NCI-H2171 treated with DMSO at 0.1 percent for 48 hours (cell line): Measurements from ENCODE around the gene C5orf22.
"Not testable (repeated sequence)": the region's sequence is repeated elsewhere in the genome, so short reads cannot be mapped to it uniquely, and the experiment has no call there.

ENCODE experiments used
- DNase-seq: peaks from one replicate; lab custom pipeline; 2025; lab: John Stamatoyannopoulos, UW

Gene C5orf22

DNA sequence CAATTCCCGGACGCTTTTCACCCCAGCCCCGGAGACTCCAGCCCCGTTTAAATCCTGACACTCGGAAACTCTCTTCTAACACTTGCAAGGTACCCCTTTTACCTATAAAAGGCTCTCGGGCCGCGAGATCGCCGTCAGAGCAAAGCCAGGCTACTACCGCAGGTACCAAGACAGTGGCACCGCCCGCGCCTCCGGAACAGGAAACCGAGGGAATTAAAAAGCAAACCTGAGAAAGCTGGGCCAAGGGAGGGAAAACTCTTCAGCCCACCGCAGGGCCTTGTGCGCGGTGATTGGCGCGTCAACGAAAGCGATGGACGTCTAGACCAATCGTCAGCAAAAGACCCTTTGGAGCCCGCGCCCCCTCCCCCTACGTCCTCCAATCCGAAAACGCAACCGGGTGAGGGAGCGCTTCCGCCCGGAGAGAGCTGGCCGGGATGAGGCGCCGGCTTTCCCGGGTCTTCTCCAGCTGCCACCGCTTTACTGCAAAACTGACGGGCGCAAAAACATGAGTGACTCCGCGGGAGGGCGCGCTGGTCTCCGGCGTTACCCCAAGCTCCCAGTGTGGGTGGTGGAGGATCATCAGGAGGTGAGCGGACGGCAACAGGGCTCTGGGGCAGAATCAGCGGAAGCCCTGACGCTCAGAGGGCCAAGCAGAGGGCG is at the start of gene C5orf22, which contains the start of gene DROSHA:
Gene C5orf22, plus strand, starts transcription at position 414 of the 660 bp plus-strand sequence. Its CDS starts 92 bp downstream, at position 506.
Gene DROSHA, minus strand, starts transcription at position 206 of the 660 bp plus-strand sequence. CDS start 3,034 bp downstream, outside the sequence.
- peak; percentile 98 for DNase-seq

DNA sequence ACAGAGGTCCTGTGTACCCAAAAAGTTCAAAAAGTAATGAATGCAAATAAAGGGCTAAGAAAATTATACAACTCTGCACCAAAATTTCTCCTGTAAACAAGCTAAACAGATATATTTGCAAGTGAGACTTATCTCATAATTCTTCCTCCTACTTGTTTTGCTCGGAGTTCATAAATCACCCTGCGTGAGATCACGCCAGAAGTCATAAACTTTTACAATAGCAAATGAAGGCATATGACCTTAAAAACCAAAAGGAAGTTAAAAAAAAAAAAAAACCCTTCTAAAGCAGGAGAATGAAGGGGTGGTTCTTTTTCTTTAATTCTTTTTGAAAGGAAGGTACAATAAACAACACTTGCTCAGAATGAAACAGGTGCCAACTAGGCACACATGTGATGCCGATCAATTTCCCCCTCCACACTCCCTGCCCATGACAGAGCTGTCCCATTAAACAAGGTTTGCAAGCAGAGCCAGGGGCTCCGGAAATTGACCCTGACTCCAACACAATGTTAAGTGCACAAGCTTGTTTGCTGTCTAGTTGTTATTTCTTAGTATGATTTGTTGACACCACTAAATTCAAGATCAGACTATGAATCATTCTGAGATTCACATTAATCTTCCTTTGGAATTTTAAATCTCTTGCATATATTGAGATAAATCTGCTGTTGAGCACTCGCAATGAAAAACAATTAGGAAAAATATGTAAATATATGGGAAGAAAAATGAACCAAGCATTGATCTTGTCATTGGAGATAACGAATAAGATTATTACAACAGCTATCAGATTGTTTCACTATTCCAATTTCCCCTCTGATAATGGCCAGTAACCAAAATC is 46.5 kb upstream of the C5orf22 start:
- DNase-seq, result no peak

DNA sequence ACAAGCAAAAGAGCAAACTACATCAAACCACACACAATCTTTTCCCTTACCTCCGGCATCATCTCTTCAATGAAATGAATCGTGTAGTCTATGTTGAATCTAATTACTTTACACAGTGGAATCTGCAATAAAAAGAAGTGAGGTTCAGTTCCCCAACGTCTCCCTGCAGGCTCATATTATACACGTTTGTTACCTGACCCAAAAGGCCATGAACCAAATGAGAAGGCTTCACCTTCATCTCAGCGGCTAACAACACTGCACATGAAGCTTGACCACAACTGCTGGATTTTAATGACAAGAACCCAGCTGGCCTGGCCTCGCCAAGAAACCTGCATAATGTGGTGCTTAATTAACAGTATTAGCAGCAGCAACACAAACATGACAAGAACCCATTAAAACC is 45.7 kb upstream of the C5orf22 start:
- no peak for DNase-seq

DNA sequence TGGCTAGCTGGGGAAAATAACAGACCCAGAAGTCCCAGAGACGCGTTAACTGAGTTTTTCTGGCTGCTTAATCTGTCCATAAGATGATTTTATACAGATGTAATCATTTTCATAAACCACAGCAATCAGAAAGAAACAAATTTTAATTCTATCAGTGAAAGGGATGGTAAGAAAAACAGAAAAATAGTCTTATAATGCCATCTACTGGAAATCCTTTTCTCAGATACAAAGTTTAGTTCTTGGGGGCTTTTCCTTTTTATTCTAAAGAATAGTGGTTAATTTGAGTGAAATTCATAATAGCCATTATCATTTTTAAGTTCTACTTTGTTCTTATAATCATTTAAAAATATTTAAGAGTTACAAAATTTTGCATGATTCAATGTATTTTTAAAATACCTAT is 44.6 kb upstream of the C5orf22 start:
- DNase-seq, result no peak

DNA sequence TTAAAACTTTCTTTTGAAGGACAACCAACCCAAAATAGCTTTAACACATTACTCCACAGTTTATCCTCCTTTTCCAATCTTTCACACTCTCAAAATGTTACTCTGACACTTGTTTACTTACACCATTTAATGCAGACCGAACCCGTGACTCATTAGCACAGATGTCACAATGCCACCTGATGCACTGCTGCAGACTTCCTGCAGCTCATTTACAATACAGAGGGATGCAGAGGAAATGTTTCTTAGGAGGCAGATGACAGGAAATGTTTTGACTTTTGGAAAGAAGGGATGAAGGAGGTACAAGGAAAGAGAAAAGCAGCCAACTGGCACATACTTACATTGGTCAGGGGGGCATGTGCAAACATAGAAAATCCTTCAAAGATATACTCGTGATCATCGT is 39.2 kb upstream of the C5orf22 start:
- DNase-seq, result peak; percentile 38

DNA sequence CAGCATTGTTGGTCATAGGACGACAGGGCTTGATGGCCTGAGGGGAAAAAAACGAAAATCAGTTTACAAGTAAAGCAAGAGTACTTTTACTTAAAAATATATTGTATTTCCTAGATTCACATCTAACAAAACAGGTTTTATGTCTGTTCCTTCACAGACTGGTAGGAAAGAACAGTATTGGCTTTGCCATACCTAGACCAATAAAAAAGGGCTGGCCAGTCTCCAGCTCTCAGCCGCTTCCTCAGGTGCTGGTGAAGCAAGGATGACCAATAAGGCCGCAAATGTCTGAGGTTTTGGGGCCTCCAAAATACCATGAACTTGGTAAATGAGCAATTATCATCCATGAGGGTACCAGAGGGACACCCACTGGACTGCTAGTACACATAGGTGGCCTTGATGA is 36.8 kb upstream of the C5orf22 start:
- DNase-seq, result no peak

DNA sequence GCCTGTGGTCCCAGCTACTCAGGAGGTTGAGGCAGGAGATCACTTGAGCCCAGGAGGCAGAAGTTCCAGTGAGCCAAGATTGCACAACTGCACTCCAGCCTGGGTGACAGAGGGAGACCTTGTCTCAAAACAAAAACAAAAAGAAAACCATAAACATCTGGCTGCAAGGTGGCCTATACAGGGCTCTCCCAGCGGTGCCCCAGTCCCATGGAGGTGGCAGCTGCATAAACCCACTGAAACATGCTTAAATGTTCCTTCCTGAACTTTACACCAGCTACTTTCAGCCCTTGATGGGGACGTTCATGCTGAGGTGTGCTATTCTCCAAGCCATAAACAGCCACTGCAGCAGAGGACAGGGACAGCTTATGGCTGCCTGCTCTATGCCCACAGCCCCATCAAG is 35.8 kb upstream of the C5orf22 start:
- DNase-seq, result no peak

DNA sequence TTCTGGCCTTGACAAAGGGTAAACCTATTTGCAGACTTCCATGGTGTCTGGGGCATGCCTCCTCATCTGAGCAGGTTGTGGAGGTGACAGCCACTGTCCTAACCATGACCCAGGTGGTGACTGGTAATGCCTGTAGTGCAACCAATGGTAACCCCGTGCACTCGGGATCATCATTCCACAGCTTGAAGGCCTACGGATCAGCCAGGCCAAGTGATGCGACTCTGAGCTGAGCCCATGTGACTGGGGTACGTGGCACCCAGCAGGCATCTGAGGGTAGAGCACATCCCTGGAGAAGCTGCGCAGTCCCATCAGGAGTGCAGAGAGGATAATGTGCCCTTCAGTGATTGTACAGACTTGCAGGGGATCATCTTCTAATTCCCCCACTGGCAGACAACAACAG is 35.2 kb upstream of the C5orf22 start:
- no peak for DNase-seq

DNA sequence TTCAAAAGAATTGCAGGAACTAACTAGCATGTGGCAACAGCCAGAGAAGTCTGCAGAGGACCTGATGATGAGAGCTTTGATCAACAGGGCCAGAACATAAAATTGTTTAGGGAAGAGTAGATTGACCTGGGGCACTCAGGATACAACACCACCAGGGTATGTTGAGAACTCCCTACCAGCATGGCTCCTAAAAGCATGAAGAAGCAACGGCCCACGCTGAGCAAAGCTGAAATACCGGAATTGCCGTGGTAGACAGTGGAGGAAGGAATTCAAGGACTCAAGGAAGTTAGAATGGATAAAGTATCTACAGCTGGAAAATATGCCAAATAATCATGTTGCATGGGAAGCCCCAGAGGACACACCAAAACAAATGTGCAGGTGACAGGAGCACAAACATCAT is 31.8 kb upstream of the C5orf22 start:
- DNase-seq, result no peak

DNA sequence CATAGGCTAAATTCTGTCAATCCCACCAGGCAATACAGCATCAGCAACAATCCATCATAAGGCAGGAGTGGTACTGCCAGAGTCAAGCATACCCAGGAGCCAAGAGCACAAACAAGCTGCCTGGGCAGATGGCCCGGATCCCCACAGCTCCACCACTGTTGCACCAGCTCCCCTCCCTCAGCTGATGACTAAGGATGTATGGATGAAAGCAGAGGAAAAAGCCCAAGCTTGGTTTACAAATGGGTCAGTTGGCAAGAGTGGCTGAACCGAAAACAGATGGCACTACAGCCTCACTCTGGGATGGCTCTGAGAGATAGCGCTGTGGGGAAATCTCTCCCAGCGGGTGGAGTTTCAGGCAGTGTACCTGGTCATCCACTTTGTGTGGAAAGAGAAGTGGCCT is 29.6 kb upstream of the C5orf22 start:
- peak; percentile 3 for DNase-seq

DNA sequence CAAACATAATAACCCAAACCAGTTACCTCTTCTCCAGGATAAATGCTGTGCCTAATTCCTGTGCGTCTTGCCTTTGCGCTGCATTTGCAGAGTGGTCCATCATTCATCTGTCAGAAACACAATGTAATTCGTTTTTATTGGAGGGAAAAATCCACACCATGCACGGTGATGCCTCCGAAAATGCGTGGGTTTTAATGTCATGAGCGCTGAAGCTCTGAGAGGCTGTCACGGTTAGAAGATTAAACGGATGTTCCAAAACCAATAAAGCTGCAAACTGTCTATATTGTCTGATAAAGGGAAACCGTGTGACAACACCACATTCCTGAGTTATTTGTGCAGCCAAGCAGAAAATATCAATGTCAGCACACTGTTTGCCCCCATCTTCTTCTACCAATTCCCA is 27.6 kb upstream of the C5orf22 start:
- DNase-seq, result no peak

DNA sequence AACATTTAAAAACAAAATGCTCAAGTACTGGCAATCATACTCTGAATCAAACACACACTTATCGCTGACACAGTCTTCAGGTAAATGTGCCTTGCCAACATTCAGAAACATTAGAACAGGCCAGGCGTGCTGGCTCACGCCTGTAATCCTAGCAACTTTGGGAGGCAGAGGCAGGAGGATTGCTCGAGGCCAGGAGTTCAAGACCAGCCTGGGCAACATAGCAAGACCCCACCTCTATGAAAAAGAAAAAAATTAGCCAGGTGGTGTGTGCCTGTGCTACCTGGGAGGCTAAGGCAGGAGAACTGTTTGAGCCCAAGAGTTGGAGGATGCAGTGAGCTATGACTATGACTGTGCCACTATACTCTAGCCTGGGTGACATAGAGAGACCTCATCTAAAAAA is 20.8 kb upstream of the C5orf22 start:
- DNase-seq, result no peak

DNA sequence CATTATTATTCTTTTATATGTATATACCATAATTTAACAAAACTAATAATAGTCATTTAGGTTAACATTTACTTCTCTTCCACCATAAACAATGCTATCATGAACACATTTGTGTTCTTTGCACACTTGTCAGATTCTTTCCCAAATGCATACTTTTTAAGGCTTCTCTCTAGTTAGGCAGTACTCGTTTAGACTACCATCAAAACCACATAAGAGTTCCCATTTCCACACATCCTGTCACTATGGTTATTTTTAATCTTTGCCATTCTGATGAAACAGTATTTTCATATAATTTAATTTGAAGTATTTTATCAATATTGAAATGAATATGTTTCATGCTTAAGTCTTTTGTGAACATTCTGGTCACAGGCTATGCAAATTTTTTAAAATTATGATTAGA is 15.3 kb upstream of the C5orf22 start:
- no peak for DNase-seq

DNA sequence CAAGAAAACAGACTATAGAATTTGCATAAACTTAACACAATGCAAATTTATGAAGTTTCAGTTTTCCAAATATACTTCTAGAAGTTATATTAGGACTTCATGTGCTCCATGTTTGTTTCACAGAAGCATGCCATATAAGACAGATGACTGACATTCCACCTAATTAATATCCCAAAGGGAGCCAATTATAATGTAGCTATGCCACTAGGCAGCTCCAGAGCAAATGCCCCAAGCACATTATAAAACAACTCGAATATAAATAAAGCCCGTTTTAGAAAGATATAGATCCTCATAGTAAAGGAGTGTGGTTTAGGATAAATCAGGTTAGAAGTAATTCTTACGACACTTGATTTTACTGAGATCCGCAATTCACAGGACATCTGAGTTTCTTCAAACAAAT is 9.1 kb upstream of the C5orf22 start:
- no peak for DNase-seq

DNA sequence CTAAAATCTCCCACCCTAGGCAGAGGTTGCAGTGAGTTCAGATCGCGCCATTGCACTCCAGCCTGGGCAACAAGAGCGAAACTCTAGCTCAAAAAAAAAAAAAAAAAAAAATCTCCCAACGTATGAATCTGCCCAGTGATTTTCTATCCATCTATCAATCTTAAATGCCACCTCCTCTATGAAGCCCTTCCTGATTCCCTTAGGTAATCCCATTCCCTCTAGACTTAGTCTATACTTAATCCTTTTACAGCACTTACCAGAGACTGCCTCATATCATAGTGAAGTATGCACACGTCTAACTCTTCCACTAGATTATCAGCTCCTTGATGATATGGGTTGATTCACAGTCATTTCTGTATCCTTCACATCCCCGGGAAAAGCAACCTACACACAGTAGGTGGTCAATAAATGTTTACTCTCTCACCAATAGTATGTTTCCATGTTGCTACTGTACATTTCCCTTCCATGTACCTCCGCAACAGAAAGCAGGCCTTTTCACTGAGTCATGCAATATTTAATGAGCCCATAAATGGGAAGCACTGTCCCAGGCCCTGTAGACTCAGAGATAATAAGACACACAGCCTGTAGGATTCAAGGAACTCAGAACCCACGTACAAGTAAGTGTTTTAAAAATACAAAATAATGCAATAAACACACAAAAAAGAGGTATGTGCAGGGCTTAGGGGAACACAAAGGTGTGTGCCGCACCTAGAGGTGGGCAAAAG is 1.4 kb upstream of the C5orf22 start:
- DNase-seq, result no peak

DNA sequence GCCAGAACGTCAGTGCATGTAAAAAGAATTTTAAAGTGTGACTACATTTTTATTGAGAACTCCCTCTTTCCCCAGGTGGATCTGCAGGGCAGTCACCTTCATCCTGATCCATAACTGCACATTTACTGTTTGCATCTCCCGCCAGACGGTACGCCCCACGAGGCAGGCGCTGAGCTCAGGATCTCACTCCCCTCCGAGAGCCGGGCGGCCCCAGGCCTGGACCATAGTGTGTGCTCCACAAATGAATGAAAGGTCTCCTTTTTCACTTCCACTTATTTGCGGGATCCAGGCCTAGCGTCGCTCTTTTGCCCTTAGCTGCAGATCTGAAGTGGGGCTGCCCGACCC is 586 bp upstream of the C5orf22 start:
- peak; percentile 55 for DNase-seq

DNA sequence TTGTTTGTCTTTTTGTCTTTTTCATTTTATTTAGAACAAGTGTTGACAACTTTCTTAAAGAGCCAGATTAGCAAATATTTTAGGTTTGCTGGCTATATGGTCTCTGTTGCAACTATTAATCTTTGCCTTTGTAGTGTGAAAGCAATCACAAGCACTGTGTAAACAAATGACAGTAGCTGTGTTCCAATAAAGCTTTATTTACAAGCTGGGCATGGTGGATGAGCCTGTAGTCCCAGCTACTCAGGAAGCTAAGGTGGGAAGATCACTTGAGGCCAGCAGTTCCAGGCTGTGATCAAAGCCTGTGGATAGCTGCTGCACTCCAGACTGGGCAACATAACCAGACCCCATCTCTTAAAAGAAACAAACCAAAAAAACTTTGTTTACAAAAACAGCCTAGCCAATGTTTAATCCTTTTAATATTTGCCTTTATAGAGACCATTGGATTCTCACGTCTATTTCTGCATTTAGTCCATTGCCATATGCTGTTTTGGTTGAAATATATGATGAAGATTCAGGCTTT is 2.5 kb downstream of the C5orf22 start:
- no peak for DNase-seq

DNA sequence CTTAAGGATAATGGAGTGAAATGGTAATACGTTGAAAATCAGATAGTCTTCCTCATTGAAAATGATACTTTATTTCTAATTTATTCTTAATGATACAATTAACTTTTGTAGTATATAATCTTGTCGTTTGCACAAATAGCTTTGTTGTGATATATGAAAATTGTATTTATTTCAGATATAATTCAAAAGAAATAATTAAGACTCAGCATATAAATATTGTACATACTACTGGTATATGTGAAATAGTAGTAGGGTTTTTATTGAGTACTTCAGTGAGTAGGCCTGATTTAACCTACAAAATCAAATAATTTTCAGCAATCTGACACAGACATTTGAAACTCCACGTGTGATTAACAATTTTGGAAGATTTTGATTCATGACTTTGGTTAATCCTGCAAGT is 4.8 kb downstream of the C5orf22 start:
- DNase-seq, result no peak

DNA sequence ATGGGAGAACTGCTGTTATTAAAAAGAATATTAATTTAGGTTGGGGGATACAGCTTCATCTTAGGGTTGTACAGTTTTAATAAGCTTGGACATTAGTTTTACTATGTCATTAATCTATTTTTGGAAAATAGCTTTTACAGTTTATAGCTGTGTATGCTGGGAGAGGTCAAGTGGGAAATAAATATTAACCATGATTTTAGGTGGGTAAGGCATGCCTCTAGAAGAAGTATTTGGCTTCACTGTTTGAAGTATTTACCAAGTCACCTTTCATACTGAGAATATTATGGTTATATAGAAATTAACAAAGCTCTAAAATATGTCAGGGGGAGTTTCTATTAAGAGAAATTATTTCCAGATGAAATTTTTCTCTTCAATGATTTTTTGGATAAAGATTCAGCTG is 5.2 kb downstream of the C5orf22 start:
- DNase-seq, result no peak

DNA sequence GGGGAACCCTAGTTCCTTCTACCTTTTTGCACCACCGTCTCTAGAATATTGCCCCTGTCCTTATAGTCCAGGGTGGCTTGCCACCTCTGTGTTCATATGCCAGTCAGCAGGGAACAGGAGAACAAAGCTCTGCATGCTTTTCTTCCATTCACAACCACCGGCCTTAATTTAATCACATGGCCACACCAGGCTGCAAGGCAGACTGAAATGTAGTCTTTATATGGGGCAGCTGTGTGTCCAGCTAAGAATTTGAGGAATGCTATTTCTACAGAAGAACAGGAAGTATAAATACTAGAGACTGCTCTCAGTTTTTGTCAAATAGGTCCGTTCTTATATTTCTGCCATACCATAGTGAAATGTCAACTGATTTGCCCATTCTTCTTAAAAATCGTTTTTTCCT is 5.8 kb downstream of the C5orf22 start:
- no peak for DNase-seq

DNA sequence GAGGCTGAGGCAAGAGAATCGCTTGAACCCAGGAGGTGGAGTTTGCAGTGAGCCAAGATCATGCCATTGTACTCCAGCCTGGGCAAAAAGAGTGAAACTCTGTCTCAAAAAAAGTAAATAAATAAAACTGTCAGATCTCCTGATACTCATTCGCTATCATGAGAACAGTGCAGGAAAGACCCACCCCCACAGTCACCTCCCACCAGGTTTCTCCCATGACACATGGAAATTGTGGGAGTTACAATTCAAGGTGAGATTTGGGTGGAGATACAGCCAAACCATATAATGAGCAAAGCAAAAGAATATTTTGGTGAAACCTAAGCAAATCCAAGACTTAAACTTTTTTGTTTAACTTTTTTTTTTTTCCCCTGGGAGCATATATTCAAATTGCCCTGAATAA is 17.0 kb downstream of the C5orf22 start:
- not testable (repeated sequence) for DNase-seq

DNA sequence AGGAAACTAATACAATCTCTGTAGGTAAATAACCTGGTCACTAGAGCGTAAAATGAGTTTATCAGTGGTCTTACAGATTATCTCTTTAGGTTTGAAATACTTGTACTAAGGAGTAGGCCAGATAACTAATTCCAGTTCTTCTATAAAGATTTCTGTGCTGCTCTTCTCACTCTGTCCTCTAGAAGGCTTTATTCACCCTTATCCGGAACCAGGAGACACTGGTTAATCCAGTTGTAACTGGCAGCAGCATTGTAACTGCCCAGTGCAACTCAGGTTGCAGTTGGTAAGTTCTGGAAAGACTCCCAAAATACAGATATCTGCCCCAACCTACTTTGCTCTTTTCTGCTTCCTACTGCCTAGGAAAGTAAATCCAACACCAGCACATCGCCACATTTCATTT is 19.8 kb downstream of the C5orf22 start:
- no peak for DNase-seq

DNA sequence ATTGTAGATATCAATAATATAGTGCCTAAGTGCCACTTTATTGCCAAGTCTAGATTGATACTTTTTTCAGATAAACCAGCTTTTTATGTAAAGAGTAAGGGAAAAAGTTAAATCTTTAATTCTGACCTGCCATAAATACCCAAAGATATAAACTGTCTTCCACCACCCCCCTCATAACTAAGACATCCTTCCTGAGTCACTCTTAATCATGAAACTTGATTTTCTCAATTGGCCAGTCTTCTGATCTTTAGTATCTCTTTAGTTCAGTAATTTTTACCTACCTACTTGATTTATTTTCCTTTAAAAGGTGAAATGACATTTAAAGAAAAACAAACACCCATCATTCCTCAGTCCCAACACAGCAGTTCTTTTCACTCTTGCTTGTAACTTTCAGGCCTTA is 21.8 kb downstream of the C5orf22 start:
- no peak for DNase-seq
